HG03135 (cell line): Measurements from ENCODE around the gene LRRC25.
"Not testable (repeated sequence)": the region's sequence is repeated elsewhere in the genome, so short reads cannot be mapped to it uniquely, and the experiment has no call there.

Experiments used
- ATAC-seq: cut with Tn5 transposase; IDR thresholded peaks from one replicate; pipeline ENCODE4 v1.9.1; 2021; ENCODE audit warnings: mild to moderate bottlenecking, moderate library complexity; ENCODE audit not compliant: unreplicated experiment

LRRC25 gene

DNA sequence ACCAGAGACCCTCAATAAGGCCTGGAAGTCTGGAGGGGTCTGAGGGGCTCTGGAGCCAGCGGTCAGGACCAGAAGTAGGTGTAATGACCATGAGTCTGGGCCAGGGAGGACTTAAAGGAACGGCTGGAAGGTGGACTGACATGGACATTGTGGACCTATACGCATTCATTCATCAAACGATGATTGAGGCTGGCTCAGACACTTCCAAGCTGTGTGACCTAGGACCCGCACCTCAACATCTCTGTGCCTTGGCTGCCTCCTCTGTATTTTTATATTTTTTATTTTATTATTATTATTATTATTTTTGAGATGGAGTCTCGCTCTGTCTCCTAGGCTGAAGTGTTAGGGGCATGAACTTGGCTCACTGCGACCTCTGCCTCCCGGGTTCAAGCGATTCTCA, 9.3 kb upstream of the LRRC25 start:
- ATAC-seq = no peak

DNA sequence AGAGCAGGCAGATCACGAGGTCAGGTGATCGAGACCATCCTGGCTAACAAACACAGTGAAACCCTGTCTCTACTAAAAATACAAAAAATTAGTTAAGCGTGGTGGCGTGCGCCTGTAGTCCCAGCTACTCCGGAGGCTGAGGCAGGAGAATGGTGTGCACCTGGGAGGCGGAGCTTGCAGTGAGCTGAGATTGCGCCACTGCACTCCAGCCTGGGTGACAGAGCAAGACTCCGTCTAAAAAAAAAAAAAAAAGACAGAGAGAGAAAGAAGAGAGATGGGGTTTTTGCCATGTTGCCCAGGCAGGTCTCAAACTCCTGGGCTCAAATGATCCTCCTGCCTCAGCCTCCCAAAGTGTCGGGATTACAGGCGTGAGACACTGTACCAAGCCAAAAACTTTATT, 8.3 kb upstream of the LRRC25 start:
- ATAC-seq = not testable (repeated sequence)

DNA sequence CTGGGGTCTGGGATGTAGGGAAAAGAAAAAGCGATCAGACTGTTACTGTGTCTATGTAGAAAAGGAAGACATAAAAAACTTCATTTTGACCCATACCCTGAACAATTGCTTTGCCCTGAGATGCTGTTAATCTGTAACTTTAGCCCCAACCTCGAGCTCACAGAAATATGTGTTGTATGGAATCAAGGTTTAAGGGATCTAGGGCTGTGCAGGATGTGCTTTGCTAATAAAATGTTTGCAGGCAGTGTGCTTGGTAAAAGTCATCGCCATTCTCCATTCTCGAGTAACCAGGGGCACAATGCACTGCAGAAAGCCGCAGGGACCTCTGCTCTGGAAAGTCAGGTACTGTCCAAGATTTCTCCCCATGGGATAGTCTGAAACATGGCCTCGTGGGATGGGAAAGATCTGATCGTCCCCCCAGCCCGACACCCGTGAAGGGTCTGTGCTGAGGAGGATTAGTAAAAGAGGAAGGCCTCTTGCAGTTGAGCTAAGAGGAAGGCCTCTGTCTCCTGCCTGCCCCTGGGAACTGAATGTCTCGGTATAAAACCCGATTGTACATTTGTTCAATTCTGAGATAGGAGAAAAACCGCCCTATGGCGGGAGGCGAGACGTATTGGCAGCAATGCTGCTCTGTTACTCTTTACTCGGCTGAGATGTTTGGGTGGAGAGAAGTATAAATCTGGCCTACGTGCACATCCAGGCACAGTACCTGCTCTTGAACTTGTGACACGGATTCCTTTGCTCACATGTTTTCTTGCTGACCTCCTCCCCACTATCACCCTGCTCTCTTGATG, 5.2 kb upstream of the LRRC25 start:
- not testable (repeated sequence) for ATAC-seq

DNA sequence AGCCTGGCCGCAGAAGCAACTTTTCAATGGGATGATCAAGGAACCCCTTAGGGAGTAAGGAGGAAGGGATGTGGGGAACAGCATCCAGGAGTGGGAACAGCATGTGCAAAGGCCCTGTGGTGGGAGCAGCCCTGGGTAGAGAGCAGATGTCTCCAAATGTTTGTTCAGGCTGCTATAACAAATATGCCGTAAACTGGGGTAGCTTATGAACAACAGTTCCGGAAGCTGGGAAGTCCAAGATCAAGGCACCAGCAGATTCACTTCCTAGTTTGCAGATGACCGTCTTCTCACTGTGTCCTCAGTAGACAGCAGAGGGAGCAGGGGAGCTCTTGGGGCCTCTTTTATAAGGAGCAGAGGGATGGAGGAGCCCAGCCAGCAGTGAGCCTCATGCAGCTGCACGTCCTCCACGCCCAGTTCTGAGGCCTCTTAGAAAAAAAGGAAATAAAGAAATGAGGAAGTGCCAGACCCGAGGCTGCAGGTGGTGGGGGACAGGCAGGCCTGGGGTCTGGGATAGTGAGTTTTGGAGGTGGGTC, 4.2 kb upstream of the LRRC25 start:
- no peak for ATAC-seq

DNA sequence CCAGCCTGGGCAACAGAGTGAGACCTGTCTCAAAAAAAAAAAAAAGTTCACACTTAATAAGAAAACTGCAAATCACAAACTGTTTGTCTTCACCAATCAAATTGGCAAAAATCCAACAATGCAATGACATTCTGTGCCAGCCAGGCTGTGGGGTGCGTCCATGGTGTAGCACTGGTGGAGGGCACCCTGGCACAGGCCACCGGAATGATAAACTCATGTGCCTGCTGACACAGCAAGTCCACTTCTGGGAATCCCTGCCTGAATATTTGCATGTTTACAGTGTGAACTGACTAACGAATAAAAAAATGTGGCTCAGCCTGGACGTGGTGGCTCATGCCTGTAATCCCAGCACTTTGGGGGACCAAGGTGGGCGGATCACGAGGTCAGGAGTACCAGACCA, 1.6 kb upstream of the LRRC25 start:
- no peak for ATAC-seq

DNA sequence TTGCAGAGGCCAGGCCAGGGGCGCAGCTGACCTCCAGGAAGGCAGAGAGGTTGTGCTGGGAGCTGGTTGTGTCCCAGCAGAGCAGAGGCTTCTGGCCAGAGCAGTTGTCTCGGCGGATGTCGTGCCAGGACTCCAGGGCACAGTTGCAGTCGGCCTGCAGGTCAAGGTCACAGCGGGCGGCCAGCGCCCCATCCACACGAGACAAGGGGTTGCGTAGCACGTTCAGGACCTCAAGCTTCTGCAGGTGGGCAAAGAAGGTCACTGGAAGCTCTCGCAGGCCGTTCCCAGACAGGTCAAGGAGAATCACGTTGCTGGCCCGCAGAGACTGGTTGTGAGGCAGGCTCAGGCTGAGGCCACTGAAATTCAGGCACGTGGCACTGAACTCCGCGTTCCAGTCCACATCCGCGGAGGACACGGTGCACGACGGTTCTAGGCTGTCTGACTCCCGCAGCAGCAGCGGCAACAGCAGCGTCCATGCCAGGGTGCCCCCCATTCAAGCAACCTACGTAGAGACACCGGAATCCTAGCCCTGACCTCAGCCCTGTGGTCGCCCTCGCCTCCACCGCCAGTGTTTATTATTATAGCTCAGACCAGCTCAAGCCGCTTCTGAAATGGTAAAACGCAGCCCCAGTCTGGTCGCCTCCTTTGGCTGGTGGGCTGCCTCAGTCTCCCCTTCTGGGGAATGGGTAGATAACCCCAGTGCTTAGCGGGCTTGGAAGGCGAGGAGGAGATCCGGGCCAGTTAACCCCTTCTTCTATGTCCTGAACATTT, 766 bp downstream of the LRRC25 start:
- ATAC-seq = no peak

DNA sequence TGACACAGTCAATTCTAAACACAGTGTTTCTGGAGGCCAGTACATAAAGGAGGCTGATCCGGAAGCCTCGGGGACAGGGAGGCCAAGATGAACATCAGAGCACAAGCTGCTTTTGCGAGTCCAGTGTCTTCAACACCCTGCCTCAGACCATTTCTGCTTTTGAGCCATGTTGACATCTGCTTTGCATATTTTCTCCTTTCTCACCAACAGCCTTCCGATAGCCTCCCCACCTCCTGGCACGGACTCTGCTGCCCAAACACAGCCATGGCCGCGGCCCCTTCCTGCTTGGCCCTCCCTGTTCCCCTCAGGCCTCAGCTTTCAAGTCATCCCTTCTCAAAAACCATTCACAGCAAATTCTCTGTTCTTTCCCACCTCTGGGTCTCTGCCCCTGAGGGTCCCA, 3.6 kb downstream of the LRRC25 start:
- ATAC-seq = no peak

DNA sequence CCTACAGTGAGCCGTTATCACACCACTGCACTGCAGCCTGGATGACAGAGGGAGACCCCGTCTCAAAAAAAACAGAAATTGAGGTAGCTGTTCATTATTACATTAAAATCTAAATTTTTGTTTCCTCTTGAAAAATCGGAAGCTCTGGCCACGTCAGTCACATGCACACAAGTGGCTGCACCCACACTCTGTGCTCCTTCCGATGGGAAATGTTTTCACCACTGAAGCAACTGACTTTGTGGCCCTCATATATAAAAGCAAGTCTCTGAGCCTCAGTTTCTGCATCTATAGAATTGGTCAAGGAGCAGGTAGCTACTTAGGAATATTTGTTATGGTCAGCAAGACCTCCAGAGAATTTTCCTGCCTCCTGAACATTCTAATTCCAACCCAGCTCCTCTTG, 4.5 kb downstream of the LRRC25 start:
- no peak for ATAC-seq

DNA sequence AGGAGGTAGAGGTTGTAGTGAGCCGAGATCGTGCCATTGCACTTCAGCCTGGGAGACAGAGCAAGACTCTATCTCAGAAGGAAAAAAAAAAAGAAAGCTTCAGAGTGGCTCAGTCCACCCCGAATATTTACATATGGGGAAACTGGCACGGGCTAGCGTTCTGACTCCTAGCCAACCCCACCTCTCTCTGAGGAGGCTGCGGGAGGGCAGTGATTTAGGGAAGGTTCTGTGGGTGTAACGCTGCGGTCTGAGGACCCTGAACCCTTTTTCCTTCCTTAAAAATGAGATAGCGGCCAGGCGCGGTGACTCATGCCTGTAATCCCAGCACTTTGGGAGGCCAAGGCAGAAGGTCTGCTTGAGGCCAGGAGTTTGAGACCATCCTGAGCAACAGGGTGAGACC, 5.0 kb downstream of the LRRC25 start:
- ATAC-seq = no peak

DNA sequence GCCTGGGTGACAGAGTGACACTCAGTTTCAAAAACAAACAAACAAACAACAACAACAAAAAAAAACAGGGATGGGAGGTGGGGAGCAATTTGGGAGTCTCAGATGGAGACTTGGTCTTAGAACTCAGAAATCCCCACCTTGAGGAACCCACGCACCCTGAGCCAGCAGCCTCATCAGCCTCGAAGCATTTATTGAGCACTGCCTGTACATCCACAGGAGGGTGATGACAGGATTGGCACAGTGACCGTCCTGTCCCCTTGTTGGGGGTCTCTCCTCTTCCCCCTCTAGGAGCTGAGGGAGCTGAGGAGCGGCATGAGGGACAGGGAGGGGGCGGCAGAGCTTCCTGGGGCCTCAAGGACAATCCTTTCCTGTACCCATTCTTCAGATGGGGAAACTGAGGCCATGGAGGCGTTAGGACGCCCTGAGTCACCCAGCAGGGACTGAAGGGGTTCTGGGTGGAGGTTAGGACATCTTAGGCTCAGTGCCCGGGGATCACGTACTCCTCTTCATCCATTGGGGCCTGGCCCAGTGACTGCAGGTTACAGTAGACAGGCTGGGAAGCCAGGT, 5.8 kb downstream of the LRRC25 start:
- ATAC-seq = no peak

DNA sequence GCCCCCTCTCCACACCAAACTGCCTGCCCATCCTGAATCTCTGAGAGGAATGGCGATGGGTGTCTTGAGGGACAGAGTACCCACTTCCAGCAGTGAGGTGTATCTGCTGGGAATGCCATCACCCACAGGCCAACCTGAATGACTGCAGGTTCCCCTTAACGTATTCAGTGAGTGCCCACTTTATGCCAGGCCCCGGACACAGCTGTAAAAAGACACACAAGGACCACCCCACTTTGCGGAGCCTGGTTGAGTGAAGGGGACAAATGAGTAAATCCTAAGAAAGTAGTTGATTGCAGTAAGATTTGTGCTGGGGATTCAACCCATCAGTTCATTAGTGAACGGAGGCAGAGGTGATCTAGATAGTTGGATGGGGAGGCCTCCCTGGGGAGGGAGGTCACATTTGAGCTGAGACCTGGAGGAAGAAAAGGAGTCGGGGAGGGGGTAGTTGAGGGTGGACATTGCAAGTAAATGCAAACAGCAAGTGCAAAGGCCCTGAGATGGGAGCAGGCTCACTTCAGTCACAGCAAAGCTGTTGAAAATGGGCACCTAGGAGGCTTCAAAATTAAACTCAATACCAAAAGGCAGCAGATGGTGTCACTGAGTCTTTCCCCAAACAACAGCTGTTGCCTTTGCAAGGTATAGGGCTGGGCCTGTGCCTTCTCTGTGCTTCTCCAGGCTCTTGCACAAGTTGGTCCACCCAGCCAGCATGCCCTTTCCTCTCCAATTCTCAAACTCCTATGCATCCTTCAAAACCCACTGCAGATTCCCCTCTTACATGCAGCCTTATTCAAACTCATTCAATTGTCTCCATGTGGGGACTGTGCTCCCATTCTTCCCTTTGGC, 7.1 kb downstream of the LRRC25 start:
- ATAC-seq = no peak

DNA sequence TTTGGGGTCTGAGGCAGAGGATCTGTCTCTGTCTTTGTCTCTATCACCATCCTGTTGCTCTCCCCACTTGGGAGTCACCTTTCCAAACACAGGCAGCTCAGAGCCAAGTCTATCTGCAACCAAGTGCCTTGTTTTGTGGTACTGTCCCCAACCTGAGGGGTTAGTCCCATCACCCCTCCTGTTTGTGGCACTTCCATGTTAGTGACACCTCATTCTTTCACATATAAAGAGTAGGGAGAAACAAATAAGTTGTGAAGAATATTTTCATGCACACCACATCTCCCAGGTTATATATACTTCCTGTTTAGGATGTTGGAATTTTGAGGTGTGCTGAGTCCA, 7.7 kb downstream of the LRRC25 start:
- ATAC-seq = no peak

DNA sequence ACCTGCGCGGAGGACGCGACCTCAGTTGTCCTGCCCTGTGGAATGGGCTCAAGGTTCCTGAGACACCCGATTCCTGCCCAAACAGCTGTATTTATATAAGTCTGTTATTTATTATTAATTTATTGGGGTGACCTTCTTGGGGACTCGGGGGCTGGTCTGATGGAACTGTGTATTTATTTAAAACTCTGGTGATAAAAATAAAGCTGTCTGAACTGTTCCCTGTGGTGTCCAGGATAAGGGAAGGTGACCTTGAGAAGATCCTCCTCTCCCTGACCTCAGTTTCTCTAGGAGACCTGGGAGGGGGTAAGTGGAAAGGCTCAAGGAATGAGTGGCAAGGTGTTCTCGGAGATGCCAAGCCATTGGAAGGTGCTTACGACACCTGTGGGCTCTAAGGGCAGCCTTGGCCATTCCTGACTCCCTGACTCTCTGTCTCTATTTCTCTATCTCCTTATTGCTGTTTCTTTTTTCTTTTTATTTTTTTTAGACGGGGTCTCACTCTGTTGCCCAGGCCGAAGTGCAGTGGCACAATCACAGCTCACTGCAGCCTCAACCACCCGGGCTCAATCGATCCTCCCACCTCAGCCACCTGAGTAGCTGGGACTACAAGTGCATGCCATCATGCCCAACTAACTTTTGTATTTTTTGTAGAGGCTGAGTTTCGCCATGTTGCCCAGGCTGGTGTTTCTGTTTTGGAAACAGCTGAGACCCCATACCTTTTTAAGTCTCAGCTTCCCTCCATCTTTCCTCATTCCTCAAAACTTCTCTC, 8.3 kb downstream of the LRRC25 start:
- no peak for ATAC-seq

DNA sequence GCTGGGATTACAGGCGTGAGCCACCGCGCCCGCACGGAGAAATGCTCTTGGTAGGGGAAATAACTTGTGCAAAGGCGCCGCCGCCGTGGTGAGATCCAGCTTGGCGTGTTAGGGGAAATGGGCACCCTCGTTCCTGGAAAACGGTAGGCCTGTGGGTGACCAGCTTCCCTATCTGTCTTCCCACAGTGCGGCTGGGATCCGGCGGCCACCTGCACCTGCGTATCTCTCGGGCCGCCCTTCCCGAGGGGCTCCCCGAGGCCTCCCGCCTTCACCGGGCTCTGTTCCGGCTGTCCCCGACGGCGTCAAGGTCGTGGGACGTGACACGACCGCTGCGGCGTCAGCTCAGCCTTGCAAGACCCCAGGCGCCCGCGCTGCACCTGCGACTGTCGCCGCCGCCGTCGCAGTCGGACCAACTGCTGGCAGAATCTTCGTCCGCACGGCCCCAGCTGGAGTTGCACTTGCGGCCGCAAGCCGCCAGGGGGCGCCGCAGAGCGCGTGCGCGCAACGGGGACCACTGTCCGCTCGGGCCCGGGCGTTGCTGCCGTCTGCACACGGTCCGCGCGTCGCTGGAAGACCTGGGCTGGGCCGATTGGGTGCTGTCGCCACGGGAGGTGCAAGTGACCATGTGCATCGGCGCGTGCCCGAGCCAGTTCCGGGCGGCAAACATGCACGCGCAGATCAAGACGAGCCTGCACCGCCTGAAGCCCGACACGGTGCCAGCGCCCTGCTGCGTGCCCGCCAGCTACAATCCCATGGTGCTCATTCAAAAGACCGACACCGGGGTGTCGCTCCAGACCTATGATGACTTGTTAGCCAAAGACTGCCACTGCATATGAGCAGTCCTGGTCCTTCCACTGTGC, 9.1 kb downstream of the LRRC25 start:
- peak; percentile 71 for ATAC-seq

DNA sequence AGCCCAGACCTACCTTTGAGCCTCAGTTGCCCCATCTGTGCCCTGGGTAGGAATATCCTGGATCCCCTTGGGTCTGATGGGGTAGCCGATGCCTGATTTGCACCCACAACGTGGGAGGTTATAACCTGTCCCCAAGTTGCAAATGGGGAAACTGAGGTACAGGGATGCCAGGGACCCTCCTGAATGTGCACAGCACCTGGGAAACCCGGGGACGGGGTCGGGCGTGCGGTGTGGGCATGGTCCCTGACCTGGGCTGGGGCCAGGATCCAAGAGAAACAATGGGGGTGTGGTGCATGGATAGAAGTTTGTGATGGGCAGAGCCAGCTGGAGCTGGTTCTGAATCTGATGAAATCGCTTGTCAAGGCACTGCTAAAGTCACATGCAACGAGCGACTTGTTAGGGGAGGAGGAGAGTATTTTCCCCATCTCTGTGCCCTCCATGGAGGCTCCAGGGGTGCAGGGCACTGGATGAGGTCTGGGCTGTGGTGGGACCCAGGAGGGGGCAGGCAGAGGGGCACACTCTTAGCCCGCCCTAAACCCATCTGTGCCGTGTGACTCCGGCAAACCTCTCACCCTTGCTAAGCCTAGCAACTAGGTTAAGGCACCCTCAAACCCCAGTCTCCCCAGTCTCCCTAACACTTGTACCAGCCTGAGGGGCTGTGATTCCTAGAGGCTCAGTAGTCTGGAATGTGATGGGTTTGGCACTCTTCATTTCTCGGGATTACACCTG, 10.7 kb downstream of the LRRC25 start:
- no peak for ATAC-seq

DNA sequence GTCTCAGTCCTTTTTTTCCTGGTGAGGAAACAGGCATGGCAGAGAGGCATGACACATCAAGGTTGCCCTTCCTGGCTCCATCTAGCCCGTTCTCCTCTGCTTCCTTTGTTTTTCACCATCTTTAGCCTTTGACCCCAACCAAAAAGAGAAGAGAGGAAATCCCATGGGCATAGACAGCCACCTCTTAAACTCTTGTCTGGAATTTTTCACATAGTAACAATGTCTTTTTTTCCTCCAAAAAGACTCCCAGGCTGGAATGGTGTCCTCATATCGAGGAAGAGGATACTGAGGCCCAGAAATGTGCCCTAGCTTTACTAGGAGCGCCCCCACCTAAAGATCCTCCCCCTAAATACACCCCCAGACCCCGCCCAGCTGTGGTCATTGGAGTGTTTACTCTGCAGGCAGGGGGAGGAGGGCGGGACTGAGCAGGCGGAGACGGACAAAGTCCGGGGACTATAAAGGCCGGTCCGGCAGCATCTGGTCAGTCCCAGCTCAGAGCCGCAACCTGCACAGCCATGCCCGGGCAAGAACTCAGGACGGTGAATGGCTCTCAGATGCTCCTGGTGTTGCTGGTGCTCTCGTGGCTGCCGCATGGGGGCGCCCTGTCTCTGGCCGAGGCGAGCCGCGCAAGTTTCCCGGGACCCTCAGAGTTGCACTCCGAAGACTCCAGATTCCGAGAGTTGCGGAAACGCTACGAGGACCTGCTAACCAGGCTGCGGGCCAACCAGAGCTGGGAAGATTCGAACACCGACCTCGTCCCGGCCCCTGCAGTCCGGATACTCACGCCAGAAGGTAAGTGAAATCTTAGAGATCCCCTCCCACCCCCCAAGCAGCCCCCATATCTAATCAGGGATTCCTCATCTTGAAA, 11.5 kb downstream of the LRRC25 start, which contains the start of gene GDF15:
GDF15 (plus strand) TSS at position 484 of the 868 bp plus-strand sequence; CDS start at position 516, 32 bp downstream.
- ATAC-seq = no peak

DNA sequence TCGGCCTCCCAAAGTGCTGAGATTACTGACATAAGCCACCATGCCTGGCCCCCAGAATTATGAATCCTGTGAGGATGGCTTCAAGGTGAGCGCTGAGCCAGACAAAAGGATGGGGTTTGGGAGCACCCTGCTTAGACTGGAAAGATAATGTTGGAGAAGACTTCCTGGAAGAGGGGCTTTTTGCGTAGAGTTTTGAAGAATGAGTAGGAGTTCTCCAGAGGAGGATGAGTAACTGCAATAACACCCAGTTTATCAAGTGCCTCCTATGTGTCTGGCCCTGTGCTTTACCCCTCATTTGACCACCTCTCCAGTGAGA, 12.1 kb downstream of the LRRC25 start:
- no peak for ATAC-seq

DNA sequence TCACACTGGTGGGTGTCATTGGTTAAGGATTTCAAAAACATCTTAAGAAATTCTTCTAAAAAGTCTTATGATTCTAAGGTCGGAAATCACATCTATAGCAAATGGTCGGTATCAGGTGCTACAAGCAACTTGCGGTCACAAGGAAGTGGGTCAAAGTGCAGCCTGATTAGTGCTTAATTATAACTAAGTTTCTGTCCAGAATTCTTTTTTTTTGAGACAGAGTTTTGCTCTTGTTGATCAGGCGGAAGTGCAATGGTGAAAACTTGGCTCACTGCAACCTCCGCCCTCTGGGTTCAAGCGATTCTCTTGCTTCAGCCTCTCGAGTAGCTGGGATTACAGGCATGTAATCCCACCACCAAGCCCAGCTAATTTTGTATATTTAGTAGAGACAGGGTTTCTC, 12.6 kb downstream of the LRRC25 start:
- ATAC-seq = no peak
